Thyroid gland (tissue), 4 donors: Measurements from ENCODE around the gene GCK. TPM values are rescaled to one million over a fixed set of nuclear protein-coding genes. Genes with fewer than 3 reads are reported as not detected.

Experiments
- DNase-seq, 2 donors: peaks; one replicate each; pipeline ENCODE4 v3.0.0-alpha.2; 2019
- H3K27ac ChIP-seq, 3 donors: fragments of 200-600 bp; sonication (generic); 1 replicate in 2 of 3; 2 replicates in 1 of 3; pipeline ENCODE4 v1.5.1; 2016 to 2019; ENCODE audit warnings: mild to moderate bottlenecking in 1 of 3, moderate library complexity in 1 of 3
- H3K27me3 ChIP-seq: fragments of 200-600 bp; sonication (generic); one replicate; pipeline ENCODE4 v1.5.1; 2019
- H3K36me3 ChIP-seq, 2 donors: fragments of 200-600 bp; sonication (generic); one replicate each; pipeline ENCODE4 v1.5.1; 2016 to 2019
- H3K4me1 ChIP-seq, 2 donors: fragments of 200-600 bp; sonication (generic); one replicate each; pipeline ENCODE4 v1.5.1; 2017 to 2019
- H3K4me3 ChIP-seq, 3 donors: fragments of 200-600 bp; sonication (generic); replicated peaks in 1 of 3; 1 replicate in 2 of 3; 2 replicates in 1 of 3; pipeline ENCODE4 v1.5.1; 2016; ENCODE audit warnings: mild to moderate bottlenecking in 1 of 3
- H3K9me3 ChIP-seq: fragments of 200-600 bp; sonication (generic); one replicate; pipeline ENCODE4 v1.5.1; 2017
- POLR2A ChIP-seq, 2 donors: fragments of 450-650 bp; IDR thresholded peaks; one replicate each; pipeline ENCODE4 v1.6.1; 2017; ENCODE audit warnings: antibody characterized with exemption in 2 of 2, mild to moderate bottlenecking in 2 of 2, moderate library complexity in 1 of 2
- WGBS, 2 donors: methylation state at CpG; one replicate each; pipeline ENCODE4 v1.1.5; 2017; 5-methylcytosine and 5-hydroxymethylcytosine counted together
- intact Hi-C: fragments of 100-400 bp; cut with DNase I; formaldehyde crosslinking; loops from one replicate; pipeline ENCODE4 v1.15.1; 2023
- total RNA-seq, 4 donors: library from RNA; depleted of rRNA; stranded (reverse); fragments of >200 nt; gene quantifications; one replicate each; pipeline ENCODE4 v1.2.3, GENCODE V29; 2016
- TF ChIP-seq, protein P1 (sequence below), 6 experiments: fragments of 200-600 bp in 3 of 6; fragments of 450-650 bp in 3 of 6; sonication (generic) in 3 of 6; IDR thresholded peaks; one replicate each; pipeline ENCODE4 v1.5.1; 2016 to 2019; ENCODE audit warnings: antibody characterized with exemption in 6 of 6, mild to moderate bottlenecking in 2 of 6, inconsistent platforms in 1 of 6, moderate library complexity in 1 of 6

Gene GCK
- total RNA-seq, 4 donors from 2014 or later = 0.22 to 0.73 TPM; not detected in 2

DNA sequence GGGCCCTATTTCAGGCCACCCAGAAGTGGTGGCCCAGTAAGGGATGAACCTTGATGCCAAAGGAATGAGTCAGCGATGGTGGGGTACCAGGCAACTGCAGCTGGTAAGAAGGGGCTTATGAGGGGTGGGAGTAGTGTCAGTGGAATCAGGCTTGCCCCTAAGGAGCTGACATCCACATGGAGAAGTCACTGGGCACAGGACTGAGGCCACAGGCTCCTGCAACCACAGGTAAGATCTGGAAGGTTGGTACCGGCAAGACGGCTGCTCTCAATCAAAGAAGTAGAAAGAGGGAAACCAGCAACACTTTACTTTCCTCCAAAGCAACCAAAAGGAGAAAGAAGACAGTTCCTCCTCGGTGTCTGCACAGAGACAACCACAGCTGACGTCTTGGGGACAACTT, 2.5 kb downstream of the GCK start:
- Histone ChIP-seq H3K9me3 (no peaks in the 10 kb centered on the region), H3K27ac (no peak overlapping the region), H3K36me3 (no peaks in the 10 kb centered on the region), H3K4me1 (peaks cover 0 to 3% of the 10 kb centered on the region in 2 donors), H3K4me3 (no peak overlapping the region), H3K27me3 (no peaks in the 10 kb centered on the region)
- 81 to 88% methylated on average over 5 of the region's 5 CpGs for WGBS, 2 donors
- intact Hi-C loops = no loop called here
- DNase-seq = no peak
- TF ChIP-seq POLR2A (IDR thresholded peaks at IDR 0.05) = no peak
- TF ChIP-seq, protein P1, sequence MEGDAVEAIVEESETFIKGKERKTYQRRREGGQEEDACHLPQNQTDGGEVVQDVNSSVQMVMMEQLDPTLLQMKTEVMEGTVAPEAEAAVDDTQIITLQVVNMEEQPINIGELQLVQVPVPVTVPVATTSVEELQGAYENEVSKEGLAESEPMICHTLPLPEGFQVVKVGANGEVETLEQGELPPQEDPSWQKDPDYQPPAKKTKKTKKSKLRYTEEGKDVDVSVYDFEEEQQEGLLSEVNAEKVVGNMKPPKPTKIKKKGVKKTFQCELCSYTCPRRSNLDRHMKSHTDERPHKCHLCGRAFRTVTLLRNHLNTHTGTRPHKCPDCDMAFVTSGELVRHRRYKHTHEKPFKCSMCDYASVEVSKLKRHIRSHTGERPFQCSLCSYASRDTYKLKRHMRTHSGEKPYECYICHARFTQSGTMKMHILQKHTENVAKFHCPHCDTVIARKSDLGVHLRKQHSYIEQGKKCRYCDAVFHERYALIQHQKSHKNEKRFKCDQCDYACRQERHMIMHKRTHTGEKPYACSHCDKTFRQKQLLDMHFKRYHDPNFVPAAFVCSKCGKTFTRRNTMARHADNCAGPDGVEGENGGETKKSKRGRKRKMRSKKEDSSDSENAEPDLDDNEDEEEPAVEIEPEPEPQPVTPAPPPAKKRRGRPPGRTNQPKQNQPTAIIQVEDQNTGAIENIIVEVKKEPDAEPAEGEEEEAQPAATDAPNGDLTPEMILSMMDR (IDR thresholded peaks at IDR 0.05) = no peak

GRCh38 chr7:44185729-44186128, 3.5 kb downstream of the GCK start:
- TF ChIP-seq, protein P1 (IDR thresholded peaks at IDR 0.05) = no peak
- no peak for TF ChIP-seq POLR2A (IDR thresholded peaks at IDR 0.05)
- Histone ChIP-seq H3K27ac (no peak overlapping the region), H3K4me1 (peaks cover 0 to 3% of the 10 kb centered on the region in 2 donors), H3K9me3 (no peaks in the 10 kb centered on the region), H3K4me3 (no peak overlapping the region), H3K36me3 (no peaks in the 10 kb centered on the region), H3K27me3 (no peaks in the 10 kb centered on the region)
- intact Hi-C loops = no loop called here
- no peak for DNase-seq
- 80 to 83% methylated on average over 1 to 4 of the region's 5 CpGs for WGBS, 2 donors

GRCh38 chr7:44184873-44185446, 4.3 kb downstream of the GCK start:
- WGBS, 2 donors = 92% methylated on average over 2 of the region's 2 CpGs
- peaks cover 0 to 3% of the 10 kb centered on the region in 2 donors for H3K4me1 ChIP-seq
- intact Hi-C loops = no loop called here

DNA sequence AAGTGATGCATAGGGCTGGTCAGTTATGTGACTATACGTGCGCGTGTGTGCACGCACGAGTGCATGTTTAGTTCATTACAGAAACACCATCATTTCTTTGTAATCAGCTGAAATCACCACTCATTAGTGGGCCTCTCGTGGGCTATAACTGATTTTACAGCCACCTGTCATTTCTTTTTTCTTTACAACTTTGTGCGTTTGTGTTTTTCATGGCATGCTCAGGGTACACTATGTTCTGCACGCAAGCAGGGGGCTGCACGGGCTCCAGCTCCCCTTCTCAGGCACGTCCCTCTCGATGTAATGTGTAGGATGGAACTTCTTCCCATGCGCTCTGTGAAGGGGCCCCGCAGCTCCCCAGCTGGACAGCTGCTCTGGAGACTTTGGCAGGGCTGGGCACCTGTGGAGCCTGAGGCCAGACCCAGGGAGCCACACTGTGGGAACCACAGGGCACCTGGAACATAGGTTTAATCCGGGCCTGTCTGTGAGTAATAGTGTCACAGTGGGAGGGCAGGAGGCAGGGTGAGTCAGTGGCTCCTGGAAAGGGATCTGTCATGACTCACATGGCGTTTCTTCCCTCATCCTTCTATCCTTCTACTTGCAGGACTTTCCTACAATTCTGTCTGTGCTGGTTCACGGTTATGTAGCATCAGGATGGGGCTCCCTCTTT, 4.9 kb downstream of the GCK start:
- TF ChIP-seq POLR2A (IDR thresholded peaks at IDR 0.05) = no peak
- TF ChIP-seq, protein P1 (IDR thresholded peaks at IDR 0.05) = no peak
- Histone ChIP-seq H3K4me3 (no peak overlapping the region), H3K9me3 (no peaks in the 10 kb centered on the region), H3K4me1 (peaks cover 0 to 3% of the 10 kb centered on the region in 2 donors), H3K27me3 (no peaks in the 10 kb centered on the region), H3K27ac (no peak overlapping the region), H3K36me3 (no peaks in the 10 kb centered on the region)
- intact Hi-C loops = no loop called here
- DNase-seq = no peak
- WGBS, 2 donors = 80 to 81% methylated on average over 16 of the region's 16 CpGs

More at GRCh38 chr7:44184873-44185446, 4.3 kb downstream of the GCK start:
- no peak overlapping the region for H3K4me3 ChIP-seq
- TF ChIP-seq, protein P1 (IDR thresholded peaks at IDR 0.05) = no peak
- no peak for TF ChIP-seq POLR2A (IDR thresholded peaks at IDR 0.05)
- no peak for DNase-seq
- no peaks in the 10 kb centered on the region for H3K36me3 ChIP-seq
- no peaks in the 10 kb centered on the region for H3K27me3 ChIP-seq
- no peaks in the 10 kb centered on the region for H3K9me3 ChIP-seq
- no peak overlapping the region for H3K27ac ChIP-seq

DNA sequence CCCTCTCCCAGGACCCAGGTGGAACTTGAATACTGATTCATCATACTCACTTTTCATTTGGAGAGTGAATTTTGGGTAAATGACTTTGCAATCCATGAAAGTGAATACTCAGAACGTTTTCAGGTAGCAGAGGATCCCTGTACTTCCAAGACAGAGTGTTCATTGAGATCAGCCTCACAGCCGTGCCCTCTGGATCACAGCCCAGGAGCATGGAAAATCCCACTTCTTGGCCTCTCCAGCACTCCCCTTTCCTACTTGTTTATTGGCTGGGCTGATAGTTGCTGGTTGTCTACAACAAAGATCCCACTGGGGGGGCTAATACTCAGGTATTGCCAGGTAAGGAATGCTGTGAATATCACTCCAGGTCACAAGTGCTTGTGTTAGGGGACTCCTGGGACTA, 5.9 kb downstream of the GCK start:
- no peaks in the 10 kb centered on the region for H3K4me1 ChIP-seq
- no peaks in the 10 kb centered on the region for H3K9me3 ChIP-seq
- WGBS, 2 donors = 56 to 66% methylated on average over 2 of the region's 2 CpGs
- H3K27ac ChIP-seq = no peak overlapping the region
- DNase-seq = no peak
- H3K36me3 ChIP-seq = no peaks in the 10 kb centered on the region
- H3K27me3 ChIP-seq = no peaks in the 10 kb centered on the region
- TF ChIP-seq, protein P1 (IDR thresholded peaks at IDR 0.05) = no peak
- no peak for TF ChIP-seq POLR2A (IDR thresholded peaks at IDR 0.05)
- intact Hi-C loops = no loop called here
- H3K4me3 ChIP-seq = no peak overlapping the region
